Upper lobe of right lung (tissue), 1 donor: ENCODE data around the gene APBB2. TPM values are rescaled to one million over a fixed set of nuclear protein-coding genes. Genes with fewer than 3 reads are reported as not detected.

Experiments used
- ATAC-seq: fragments of 200-7000 bp; cut with Tn5 transposase; one replicate; pipeline ENCODE4 v1.9.1; 2020; ENCODE audit warnings: mild to moderate bottlenecking, moderate library complexity
- DNase-seq: peaks from one replicate; pipeline ENCODE4 v3.0.0-alpha.2; 2020
- H3K27ac ChIP-seq: fragments of 200-600 bp; one replicate; pipeline ENCODE4 v1.8.0; 2022
- H3K27me3 ChIP-seq: fragments of 200-600 bp; one replicate; pipeline ENCODE4 v1.8.0; 2022; ENCODE audit warnings: mild to moderate bottlenecking
- H3K36me3 ChIP-seq: fragments of 200-600 bp; one replicate; pipeline ENCODE4 v1.8.0; 2022
- H3K4me1 ChIP-seq: fragments of 200-600 bp; one replicate; pipeline ENCODE4 v1.8.0; 2022
- H3K4me3 ChIP-seq: fragments of 200-600 bp; one replicate; pipeline ENCODE4 v1.8.0; 2022; ENCODE audit warnings: mild to moderate bottlenecking
- H3K9me3 ChIP-seq: fragments of 200-600 bp; one replicate; pipeline ENCODE4 v1.8.0; 2022
- intact Hi-C: fragments of 100-400 bp; cut with DNase I; formaldehyde crosslinking; loops from one replicate; pipeline ENCODE4 v1.11.0; 2022
- total RNA-seq: library from RNA; stranded (reverse); fragmentation: NEBNext Ultra II Directional; extraction: Animal tissue kit (Norgen Biotek cat#: 25700); gene quantifications from one replicate; pipeline ENCODE4 v1.2.1, GENCODE V29; 2021
- TF ChIP-seq, protein P1 (sequence below): fragments of 200-600 bp; IDR thresholded peaks from one replicate; pipeline ENCODE4 v1.8.0; 2022; ENCODE audit warnings: antibody characterized with exemption
- donor health status: DM: no; HTN: yes; CAD: no; lungs with severe emphysema.

The APBB2 gene
- total RNA-seq, 1 donor from 2014 or later, result 88.2 TPM

- H3K36me3 ChIP-seq, result peaks cover 35% of the 10 kb centered on the region
- H3K4me1 ChIP-seq, result no peaks in the 10 kb centered on the region
- H3K4me3 ChIP-seq, result no peak overlapping the region
- H3K27ac ChIP-seq, result no peak overlapping the region
- ATAC-seq (no peak), DNase-seq (no peak)
- H3K27me3 ChIP-seq, result no peaks in the 10 kb centered on the region
- intact Hi-C loops, result no loop called here
- TF ChIP-seq, protein P1, sequence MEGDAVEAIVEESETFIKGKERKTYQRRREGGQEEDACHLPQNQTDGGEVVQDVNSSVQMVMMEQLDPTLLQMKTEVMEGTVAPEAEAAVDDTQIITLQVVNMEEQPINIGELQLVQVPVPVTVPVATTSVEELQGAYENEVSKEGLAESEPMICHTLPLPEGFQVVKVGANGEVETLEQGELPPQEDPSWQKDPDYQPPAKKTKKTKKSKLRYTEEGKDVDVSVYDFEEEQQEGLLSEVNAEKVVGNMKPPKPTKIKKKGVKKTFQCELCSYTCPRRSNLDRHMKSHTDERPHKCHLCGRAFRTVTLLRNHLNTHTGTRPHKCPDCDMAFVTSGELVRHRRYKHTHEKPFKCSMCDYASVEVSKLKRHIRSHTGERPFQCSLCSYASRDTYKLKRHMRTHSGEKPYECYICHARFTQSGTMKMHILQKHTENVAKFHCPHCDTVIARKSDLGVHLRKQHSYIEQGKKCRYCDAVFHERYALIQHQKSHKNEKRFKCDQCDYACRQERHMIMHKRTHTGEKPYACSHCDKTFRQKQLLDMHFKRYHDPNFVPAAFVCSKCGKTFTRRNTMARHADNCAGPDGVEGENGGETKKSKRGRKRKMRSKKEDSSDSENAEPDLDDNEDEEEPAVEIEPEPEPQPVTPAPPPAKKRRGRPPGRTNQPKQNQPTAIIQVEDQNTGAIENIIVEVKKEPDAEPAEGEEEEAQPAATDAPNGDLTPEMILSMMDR, result no peak
- H3K9me3 ChIP-seq, result no peaks in the 10 kb centered on the region
These were observed 385.7 kb downstream of the APBB2 start for GRCh38 chr4:40828661-40829060.

- Histone ChIP-seq H3K4me1 (no peaks in the 10 kb centered on the region), H3K4me3 (no peak overlapping the region), H3K27me3 (no peaks in the 10 kb centered on the region), H3K27ac (no peak overlapping the region), H3K36me3 (peaks cover 42% of the 10 kb centered on the region), H3K9me3 (no peaks in the 10 kb centered on the region)
- DNase-seq, result no peak
- TF ChIP-seq, protein P1, result no peak
- no peak for ATAC-seq
- intact Hi-C loops, result no loop called here
These were observed 386.6 kb downstream of the APBB2 start for GRCh38 chr4:40827758-40828157.

- TF ChIP-seq, protein P1, result no peak
- Histone ChIP-seq H3K27ac (no peak overlapping the region), H3K4me1 (no peaks in the 10 kb centered on the region), H3K9me3 (no peaks in the 10 kb centered on the region), H3K36me3 (peaks cover 51% of the 10 kb centered on the region), H3K4me3 (no peak overlapping the region), H3K27me3 (no peaks in the 10 kb centered on the region)
- intact Hi-C loops, result no loop called here
- no peak for ATAC-seq
- DNase-seq, result no peak
These were observed 387.5 kb downstream of the APBB2 start for GRCh38 chr4:40826821-40827220.

DNA sequence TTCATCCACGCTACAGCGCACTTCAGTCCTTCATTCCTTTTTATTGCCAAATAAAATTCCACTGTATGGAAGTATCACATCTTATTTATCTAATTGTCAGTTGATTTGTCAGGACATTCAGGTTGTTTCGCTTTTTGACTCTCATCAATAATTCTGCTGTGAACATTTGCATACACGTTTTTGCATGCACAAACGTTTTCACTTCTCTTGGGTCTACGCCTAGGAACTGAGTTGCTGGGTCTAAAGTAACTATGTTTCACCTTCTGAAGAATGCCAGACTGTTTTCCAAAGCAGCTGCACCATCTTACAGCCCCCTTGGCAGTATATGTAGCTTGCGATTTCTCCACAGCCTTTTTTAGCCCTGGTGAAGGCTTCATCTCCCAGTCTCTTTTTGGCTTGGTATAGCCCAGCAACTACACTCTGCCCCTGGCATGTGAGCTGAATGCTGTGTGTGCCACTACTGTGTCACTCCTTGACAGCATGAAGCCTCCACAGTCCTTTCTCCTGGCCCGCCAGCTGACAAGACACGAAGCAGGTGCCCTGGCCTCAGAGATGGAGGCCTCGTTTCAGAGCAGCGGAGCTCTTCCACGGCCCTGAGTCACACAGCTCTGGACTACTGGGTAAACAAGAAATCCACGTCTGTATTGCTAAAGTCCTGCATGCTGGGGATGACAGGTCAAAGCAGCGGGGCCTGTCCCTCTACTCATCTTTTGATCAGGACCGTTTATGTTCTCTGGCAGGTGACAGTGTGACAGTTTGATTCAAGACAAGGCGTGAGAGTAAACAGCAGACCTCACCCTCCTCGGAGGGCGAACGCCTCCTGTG, 389.1 kb downstream of the APBB2 start:
- no peak for DNase-seq
- TF ChIP-seq, protein P1, result no peak
- Histone ChIP-seq H3K27ac (no peak overlapping the region), H3K4me1 (no peaks in the 10 kb centered on the region), H3K27me3 (no peaks in the 10 kb centered on the region), H3K9me3 (no peaks in the 10 kb centered on the region), H3K4me3 (no peak overlapping the region), H3K36me3 (peaks cover 66% of the 10 kb centered on the region)
- no peak for ATAC-seq
- intact Hi-C loops, result no loop called here

DNA sequence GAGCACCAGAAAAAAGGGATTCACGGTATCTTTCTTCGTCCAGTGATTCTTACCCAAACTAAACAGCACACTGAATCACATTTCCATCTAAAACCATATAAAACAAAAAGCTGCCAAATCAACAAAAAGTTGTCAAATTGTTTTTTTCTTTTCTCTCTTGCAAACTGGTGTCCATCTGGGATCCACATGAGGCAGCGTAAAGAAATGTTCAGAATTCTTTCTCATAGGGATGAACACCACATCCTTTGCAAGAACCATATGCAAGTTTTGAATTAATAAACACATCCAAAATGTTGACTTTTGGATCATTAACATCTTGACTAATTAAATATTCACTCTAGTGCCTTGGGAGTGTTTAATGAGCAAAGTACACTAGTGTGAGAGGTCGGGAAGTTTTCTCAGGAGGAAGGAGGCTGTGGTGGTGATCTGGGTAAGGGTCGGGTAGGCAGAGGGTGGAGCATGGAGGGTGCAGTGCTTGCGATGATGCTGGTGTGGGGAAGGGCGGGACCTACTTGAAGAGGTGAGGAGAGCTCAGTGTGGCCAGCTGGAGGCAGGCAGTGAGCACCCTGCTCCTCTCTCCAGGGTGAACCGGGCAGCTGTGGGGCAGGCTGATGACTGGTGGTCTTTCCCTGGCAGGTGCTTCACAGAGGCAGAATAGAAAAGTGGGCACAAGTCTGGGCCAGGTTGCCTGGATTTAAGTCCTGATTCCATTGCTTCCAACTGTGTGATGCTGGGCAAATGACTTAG, 391.7 kb downstream of the APBB2 start:
- ATAC-seq (peak; percentile 26), DNase-seq (no peak)
- peaks cover 71% of the 10 kb centered on the region for H3K36me3 ChIP-seq
- H3K27ac ChIP-seq, result no peak overlapping the region
- H3K4me3 ChIP-seq, result no peak overlapping the region
- intact Hi-C loops, result no loop called here
- no peaks in the 10 kb centered on the region for H3K27me3 ChIP-seq
- no peaks in the 10 kb centered on the region for H3K4me1 ChIP-seq
- TF ChIP-seq, protein P1, result no peak
- H3K9me3 ChIP-seq, result no peaks in the 10 kb centered on the region
